Measurements from ENCODE around the gene LIF.
"Not testable (repeated sequence)": the region's sequence is repeated elsewhere in the genome, so short reads cannot be mapped to it uniquely, and the experiment has no call there.

Gene LIF

DNA sequence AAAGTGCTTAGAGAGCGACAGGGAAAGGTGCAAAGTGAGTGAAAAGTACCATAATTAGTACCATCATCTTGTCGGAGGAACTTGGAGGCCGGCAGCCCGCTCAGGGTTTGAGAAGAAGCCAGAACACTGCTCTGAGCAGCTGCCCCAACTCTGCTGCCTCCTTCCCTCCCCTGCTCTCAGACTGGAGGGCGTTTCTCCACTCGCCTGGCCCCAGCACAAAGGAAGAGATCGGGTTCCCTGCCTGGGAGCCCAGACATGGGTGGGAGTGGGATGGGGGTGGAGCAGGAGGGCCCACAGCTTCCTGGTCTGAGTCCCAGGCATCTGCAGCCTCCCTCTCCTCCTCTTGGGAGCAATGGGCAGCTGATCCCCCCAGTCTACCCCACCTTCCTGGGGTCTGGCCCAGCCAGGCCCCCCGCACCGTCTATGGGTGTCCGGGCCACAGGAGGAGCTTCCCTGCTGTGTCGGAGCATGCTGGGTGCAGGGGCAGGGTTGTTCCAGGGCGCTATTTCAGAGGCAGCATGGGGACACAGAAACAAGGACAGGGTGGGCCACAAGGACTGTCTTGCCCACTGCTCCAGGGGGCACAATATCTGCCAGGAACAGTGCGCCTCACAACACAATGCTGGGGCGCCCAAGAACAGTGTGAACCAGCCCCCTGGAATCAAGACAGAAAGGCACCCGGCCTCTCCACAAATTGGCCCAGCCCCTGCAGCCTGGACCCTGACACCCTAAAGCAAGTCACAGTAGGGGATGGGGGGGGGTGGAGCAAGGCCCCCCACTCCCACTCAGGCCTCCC, 4.8 kb downstream of the LIF start:
- no peak for DNase-seq (ENCODE audit: low read depth)

DNA sequence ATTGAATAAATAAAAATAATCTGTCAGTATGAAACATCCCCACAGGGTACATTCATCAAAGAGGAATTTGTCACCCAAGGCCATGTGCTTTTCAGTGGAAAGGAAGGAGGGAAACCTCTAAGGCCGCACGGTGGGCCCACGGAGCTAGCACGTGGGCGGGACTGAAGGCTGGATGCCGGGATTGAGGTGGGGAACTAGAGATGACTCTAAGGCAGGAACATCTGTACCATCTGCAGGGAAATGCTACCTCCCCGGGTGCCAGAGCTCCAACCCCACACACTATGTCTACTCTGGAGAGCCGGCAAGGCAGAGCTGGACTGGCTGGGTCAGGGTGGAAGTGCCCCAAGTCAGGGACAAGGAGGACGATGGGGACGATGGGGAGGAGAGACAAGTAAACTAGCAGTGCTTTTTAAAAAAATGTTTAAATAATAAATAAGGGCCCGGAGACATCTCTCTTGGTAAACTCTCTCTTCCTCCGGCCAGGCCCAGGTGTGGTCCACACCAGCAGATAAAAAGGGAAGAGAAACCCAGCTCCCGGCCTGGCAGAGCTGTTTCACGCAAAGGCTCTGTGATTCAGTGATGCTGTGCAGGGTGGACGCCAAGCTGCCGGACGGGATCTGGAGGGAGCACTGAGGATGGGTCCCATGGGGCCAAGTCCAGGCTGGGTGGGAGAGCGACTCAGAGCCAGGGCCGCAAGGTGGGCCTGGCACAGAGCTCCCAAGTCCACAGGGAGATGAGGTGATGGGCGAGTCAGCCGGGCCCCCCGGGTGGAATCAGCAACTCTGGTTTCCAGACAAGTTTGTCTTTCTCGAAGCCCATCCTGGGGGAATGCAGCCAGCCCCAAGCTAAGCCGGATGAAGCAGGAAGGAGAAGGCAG, 5.8 kb downstream of the LIF start:
- no peak for DNase-seq (ENCODE audit: low read depth)

GRCh38 chr22:30239488-30240405, 6.8 kb downstream of the LIF start:
- no peak for DNase-seq (ENCODE audit: low read depth)

DNA sequence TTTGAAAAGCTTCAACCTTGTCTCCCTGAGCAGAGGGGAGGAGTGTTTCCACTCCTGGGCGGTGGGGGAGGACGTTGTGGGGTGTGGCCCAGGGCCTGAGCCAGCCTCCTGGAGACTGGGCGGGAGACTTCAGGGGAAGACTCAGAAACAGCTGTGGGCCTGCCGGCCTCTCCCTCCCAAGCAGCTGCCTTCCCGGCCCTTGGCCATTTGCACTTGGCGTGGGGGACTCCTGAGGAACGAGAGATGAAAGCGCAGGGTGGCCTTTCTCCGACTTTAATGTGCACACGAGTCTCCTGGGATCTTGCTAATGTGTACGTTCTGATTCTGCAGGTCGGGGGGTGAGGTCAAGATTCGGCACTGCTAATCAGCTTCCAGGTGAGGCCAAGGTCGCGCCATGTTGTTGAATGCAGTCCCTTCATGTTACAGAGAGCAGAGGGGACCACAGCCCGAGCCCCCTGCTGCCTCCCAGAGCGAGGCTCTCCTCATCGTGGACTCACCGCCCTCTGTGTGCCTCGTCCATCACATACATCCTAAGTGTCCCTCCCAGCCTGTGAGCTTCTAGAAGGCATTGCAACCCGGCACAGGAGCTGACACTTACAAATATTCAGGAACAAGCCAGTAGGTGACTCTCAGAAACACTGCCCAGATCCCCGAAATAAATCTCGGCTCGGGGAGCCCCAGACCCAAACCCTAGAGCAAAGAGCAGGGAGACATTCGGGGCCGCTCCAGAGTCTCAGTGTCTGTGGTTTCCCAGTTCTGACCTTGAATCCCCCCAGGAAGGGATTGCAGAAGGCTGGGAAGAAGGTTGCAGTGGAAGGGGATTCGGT, 7.7 kb downstream of the LIF start:
- no peak for DNase-seq (ENCODE audit: low read depth)

GRCh38 chr22:30238136-30238535, 8.4 kb downstream of the LIF start:
- no peak for DNase-seq (ENCODE audit: low read depth)

- DNase-seq (ENCODE audit: low read depth) = no peak
Observed at GRCh38 chr22:30236875-30237274, 9.7 kb downstream of the LIF start.

GRCh38 chr22:30235687-30236170, 10.8 kb downstream of the LIF start:
- no peak for DNase-seq (ENCODE audit: low read depth)

DNA sequence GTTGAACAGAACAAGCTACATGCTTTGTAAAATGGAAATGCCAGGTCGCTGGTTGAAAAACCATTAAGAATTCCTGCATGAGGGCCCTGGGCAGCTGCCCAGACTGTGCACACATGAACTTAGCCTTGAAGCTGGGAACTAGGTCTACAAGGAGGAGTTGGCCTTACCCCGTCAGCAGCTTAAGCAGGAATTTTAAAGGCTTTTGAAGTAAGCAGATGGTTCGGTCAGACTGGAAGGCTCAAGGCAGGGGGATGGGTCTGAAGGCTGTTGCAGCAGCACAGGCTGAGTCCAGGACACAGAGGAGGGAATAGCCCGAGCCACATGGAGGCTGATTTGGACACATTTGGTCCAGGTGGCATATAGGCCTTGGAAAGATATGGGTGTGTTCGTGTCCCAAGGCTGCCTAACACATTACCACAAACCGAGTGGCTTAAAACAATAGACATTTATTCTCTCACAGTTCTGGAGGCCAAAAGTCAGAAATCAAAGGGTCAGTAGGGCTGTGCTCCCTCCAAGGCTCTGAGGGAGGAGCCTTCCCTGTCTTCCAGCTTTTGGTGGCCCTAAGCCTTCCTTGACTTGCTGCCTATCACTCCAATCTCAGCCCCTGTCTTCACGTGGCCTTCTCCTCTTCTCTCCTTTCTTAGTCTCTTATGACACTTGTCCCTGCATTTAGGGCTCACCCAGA, 11.6 kb downstream of the LIF start:
- no peak for DNase-seq (ENCODE audit: low read depth)

GRCh38 chr22:30234325-30234724, 12.2 kb downstream of the LIF start:
- DNase-seq (ENCODE audit: low read depth) = not testable (repeated sequence)

DNA sequence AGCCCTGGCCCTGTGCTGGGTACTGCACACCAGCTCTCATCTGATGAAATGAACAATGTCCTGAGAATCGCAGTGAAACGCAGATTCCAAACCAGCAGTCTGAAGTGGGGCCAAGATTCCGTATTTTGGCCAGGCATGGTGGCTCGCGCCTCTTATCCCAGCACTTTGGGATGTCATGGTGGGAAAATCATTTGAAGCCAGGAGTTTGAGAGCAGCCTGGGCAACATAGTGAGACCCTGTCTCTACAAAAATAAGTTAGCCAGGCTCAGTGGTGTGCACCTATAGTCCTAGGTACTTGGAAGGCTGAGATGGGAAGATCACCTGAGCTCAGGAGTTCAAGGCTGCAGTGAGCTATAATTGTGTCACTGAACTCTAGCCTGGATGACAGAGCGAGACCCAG, 13.0 kb downstream of the LIF start:
- no peak for DNase-seq (ENCODE audit: low read depth)

DNA sequence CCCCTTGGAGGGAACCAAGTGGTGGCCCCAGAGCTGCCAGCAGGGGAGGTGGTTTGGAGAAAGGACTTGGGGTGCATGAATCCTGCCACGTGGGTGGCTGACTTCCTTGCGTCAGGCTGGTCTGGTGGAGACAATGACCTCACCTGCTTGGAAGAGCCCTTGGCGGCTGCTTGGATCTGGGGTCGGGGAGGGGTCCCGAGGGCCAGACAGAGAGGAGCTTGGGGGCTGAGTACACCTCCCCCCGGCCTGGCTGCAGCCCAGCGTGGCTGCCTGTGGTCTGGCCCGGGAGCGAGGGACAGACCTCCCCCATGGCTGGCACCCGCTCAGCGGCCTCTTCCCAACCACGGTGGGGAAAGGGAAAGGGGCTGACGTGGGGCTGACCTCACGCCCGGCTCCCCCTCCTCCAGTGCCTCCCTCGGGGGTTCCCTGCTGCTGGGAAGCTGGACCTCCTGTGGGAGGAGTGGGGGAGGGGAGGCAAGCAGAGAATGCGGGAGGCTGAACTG, 13.8 kb downstream of the LIF start:
- no peak for DNase-seq (ENCODE audit: low read depth)

DNA sequence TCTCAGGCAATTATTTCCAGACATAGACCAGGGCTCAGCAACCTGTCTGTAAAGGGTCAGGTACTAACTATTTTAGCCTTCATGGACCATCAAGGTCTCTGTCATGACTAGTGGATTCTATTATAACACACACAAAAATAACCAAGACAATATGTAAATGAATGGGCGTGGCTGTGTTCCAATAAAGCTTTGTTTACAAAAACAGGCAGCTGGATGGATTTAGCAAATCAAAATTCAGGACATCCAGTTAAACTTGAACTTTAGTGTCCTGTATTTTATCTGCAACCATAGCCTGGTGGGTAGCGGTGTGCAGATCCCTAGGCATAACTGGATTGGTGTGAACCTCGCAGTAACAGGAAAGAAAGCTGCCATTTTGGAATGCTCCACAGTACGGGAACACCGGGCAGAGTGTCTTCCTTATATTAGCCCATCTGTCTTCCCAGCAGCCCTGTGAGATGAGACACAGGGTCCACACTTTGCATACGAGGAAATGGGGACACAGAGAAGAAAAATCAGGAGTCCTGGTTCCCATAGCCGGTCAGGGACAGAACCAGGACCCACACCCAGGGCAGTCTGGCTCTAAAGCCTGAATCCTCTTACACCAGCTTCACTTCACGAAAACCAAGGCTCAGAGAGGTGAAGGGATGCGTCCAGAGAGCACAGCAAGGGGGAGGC, 15.6 kb downstream of the LIF start:
- DNase-seq (ENCODE audit: low read depth) = no peak

- no peak for DNase-seq (ENCODE audit: low read depth)
Observed at GRCh38 chr22:30230330-30230729, 16.2 kb downstream of the LIF start.

- DNase-seq (ENCODE audit: low read depth) = no peak
Observed at GRCh38 chr22:30228509-30229359, 17.8 kb downstream of the LIF start.

DNA sequence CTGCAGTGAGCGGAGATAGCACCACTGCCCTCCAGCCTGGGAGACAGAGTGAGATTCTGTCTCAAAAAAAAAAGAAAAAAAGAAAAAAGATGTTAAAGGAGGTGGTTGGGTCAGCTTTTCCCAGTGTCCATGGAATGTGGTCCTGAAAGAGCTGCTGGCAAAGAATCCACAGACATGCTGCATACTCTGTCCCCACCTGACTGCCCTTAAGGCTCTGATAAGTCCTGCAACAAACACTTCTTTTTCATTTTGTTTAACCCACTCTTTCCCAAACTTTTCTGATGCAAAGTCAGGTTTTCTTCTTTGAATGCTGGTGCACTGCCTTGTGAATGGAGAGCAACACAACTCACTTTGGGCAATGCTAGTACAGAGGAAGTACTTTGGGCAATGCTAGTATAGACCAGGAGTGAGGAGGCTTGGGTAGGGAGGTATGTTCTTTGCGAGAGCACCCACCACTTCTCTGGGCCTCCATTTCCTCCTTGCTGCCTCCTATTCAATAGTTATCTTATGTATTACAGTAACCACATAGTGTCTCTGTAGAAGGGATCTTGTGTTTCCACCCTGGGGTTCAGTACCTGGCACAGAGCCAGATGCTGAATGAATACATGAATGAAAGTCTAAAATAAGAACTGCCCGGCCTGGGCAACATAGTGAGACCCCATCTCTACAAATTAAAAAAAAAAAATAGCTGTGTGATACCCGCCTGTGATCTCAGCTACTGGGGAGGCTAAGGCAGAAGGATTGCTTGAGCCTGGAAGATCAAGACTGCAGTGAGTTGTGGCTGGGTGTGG, 18.9 kb downstream of the LIF start:
- no peak for DNase-seq (ENCODE audit: low read depth)

DNA sequence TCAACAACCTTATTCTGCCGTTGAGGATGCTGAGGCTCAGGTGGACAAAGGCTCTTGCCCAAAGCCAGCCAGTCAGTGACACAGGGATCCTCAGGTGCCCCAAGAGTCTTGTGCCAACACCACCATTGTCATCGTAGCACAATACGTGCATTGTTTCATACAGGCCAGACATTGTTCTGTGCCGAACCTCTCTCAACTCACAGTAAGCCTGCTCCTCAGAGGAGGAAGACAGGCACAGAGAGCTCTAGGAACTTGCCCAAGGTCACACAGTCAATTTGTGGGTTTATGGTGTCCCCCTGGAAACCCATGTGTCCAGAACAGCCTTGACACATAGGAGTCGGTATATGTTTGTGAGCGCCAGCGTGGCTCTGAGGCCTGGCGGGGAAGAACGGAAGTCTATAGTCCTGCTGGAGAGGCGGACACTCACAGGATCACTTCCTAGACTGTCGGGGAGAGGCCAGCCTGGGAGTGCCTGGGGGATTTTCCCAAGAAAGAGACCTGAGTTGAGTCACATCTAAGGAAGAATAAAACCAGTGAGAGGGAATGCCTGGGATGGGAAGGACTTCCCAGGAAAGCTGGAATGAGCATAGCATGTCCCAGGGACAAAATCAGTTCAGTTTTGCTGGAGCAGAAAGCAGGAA, 20.2 kb downstream of the LIF start:
- DNase-seq (ENCODE audit: low read depth) = no peak

- DNase-seq (ENCODE audit: low read depth) = no peak
Observed at GRCh38 chr22:30225220-30225927, 21.2 kb downstream of the LIF start.

Measured in stimulated activated CD8-positive, alpha-beta memory T cell treated with anti-CD3 and anti-CD28 coated beads, Interleukin-15, amount 100 ng/mL, for 24 hours (primary cell).